GM21381 (cell line): Measurements from ENCODE around the gene TBC1D32.
"Not testable (repeated sequence)": the region's sequence is repeated elsewhere in the genome, so short reads cannot be mapped to it uniquely, and the experiment has no call there.

Source experiments
- ATAC-seq: cut with Tn5 transposase; IDR thresholded peaks from one replicate; pipeline ENCODE4 v1.9.1; 2021; ENCODE audit warnings: mild to moderate bottlenecking, moderate library complexity; ENCODE audit not compliant: unreplicated experiment

TBC1D32 gene

GRCh38 chr6:121333694-121334093 lies 586 bp downstream of the TBC1D32 start:
- ATAC-seq, result not testable (repeated sequence)

GRCh38 chr6:121333196-121333595 lies 1.1 kb downstream of the TBC1D32 start:
- no peak for ATAC-seq

GRCh38 chr6:121330516-121330915 lies 3.8 kb downstream of the TBC1D32 start:
- no peak for ATAC-seq

GRCh38 chr6:121321282-121321681 lies 13.0 kb downstream of the TBC1D32 start:
- no peak for ATAC-seq

- no peak for ATAC-seq
These were observed 14.7 kb downstream of the TBC1D32 start for GRCh38 chr6:121319603-121320002.

- ATAC-seq, result no peak
These were observed 15.1 kb downstream of the TBC1D32 start for GRCh38 chr6:121319112-121319553.

- ATAC-seq, result no peak
These were observed 19.7 kb downstream of the TBC1D32 start for GRCh38 chr6:121314381-121315112.

- not testable (repeated sequence) for ATAC-seq
These were observed 22.5 kb downstream of the TBC1D32 start for GRCh38 chr6:121311814-121312213.

GRCh38 chr6:121310495-121310894 lies 23.8 kb downstream of the TBC1D32 start:
- ATAC-seq, result no peak

GRCh38 chr6:121309768-121310469 lies 24.4 kb downstream of the TBC1D32 start:
- no peak for ATAC-seq

- peak; percentile 72 for ATAC-seq
These were observed 28.2 kb downstream of the TBC1D32 start for GRCh38 chr6:121305957-121306607.

- peak; percentile 76 for ATAC-seq
These were observed 31.4 kb downstream of the TBC1D32 start for GRCh38 chr6:121302882-121303281.

GRCh38 chr6:121301156-121301555 lies 33.1 kb downstream of the TBC1D32 start:
- not testable (repeated sequence) for ATAC-seq

GRCh38 chr6:121297694-121298093 lies 36.6 kb downstream of the TBC1D32 start:
- ATAC-seq, result no peak

- ATAC-seq, result no peak
These were observed 49.2 kb downstream of the TBC1D32 start for GRCh38 chr6:121285041-121285440.

- ATAC-seq, result no peak
These were observed 59.5 kb downstream of the TBC1D32 start for GRCh38 chr6:121274666-121275295.

GRCh38 chr6:121263742-121264141 lies 70.5 kb downstream of the TBC1D32 start:
- ATAC-seq, result no peak

GRCh38 chr6:121260651-121261102 lies 73.6 kb downstream of the TBC1D32 start:
- no peak for ATAC-seq

- no peak for ATAC-seq
These were observed 86.9 kb downstream of the TBC1D32 start for GRCh38 chr6:121247386-121247785.

- ATAC-seq, result no peak
These were observed 91.9 kb downstream of the TBC1D32 start for GRCh38 chr6:121242386-121242785.

GRCh38 chr6:121237859-121238258 lies 96.4 kb downstream of the TBC1D32 start:
- no peak for ATAC-seq
